Osteocyte (in vitro differentiated cells): Measurements from ENCODE around the gene CCDC92B. TPM values are rescaled to one million over a fixed set of nuclear protein-coding genes. Genes with fewer than 3 reads are reported as not detected.
A peak's percentile ranks its signal among the peaks of the same experiment; 100 is the strongest.

ENCODE experiments used
- DNase-seq: peaks from one replicate; pipeline ENCODE4 v3.0.0; 2021; ENCODE audit warnings: mixed read lengths; ENCODE audit not compliant: unreplicated experiment; ENCODE audit errors: extremely low spot score
- H3K27ac Mint-ChIP-seq: one replicate; pipeline ENCODE4 v1.8.0; 2021; ENCODE audit warnings: mild to moderate bottlenecking, mixed read lengths; ENCODE audit not compliant: unreplicated experiment
- H3K27me3 Mint-ChIP-seq: one replicate; pipeline ENCODE4 v1.8.0; 2021; ENCODE audit warnings: mixed read lengths; ENCODE audit not compliant: unreplicated experiment
- H3K36me3 Mint-ChIP-seq: one replicate; pipeline ENCODE4 v1.8.0; 2021; ENCODE audit warnings: mixed read lengths; ENCODE audit not compliant: unreplicated experiment
- H3K4me1 Mint-ChIP-seq: one replicate; pipeline ENCODE4 v1.8.0; 2021; ENCODE audit warnings: mixed read lengths; ENCODE audit not compliant: unreplicated experiment
- H3K4me3 Mint-ChIP-seq: one replicate; pipeline ENCODE4 v1.8.0; 2021; ENCODE audit warnings: mild to moderate bottlenecking, moderate library complexity, mixed read lengths; ENCODE audit not compliant: unreplicated experiment
- H3K9me3 Mint-ChIP-seq: one replicate; pipeline ENCODE4 v1.8.0; 2021; ENCODE audit warnings: mixed read lengths; ENCODE audit not compliant: unreplicated experiment
- total RNA-seq: library from RNA; stranded (reverse); gene quantifications from 2 replicates; pipeline ENCODE4 v1.2.1, GENCODE V29; 2021
- TF ChIP-seq, protein P1 (sequence below): fragments of 200-600 bp; sonication (generic); IDR thresholded peaks from 2 replicates; pipeline ENCODE4 v1.5.0; 2021; ENCODE audit warnings: antibody characterized with exemption, mild to moderate bottlenecking, moderate library complexity

Gene CCDC92B
- total RNA-seq, 1 donor from 2014 or later = not detected

DNA sequence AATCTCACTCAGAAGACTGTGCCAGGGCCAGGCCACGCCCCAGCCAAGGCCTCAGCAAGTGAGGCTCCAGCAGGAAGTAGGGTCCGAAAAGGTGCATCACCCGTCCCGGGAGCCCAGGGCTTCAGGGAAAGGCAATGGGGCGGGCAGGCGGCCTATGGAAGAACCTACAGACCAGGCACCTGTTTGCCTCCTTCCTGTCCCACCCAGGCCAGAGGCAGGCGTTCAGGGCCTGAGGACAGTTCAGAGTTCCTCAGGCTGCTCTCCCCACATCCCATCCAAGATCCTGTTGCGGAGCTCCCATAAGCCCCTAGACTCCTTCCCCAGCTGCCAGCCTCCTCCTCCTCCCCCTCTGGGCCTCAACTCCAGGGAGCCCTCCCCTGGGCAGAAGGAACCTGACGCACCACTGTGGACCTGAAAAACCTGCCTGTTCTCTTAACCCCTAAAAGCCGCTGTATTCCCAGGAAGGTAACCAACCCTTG lies 40.2 kb downstream of the CCDC92B start:
- no peaks in the 10 kb centered on the region for H3K9me3 Mint-ChIP-seq
- peak overlapping the region; percentile 78 for H3K4me3 Mint-ChIP-seq
- TF ChIP-seq, protein P1, sequence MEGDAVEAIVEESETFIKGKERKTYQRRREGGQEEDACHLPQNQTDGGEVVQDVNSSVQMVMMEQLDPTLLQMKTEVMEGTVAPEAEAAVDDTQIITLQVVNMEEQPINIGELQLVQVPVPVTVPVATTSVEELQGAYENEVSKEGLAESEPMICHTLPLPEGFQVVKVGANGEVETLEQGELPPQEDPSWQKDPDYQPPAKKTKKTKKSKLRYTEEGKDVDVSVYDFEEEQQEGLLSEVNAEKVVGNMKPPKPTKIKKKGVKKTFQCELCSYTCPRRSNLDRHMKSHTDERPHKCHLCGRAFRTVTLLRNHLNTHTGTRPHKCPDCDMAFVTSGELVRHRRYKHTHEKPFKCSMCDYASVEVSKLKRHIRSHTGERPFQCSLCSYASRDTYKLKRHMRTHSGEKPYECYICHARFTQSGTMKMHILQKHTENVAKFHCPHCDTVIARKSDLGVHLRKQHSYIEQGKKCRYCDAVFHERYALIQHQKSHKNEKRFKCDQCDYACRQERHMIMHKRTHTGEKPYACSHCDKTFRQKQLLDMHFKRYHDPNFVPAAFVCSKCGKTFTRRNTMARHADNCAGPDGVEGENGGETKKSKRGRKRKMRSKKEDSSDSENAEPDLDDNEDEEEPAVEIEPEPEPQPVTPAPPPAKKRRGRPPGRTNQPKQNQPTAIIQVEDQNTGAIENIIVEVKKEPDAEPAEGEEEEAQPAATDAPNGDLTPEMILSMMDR = no peak
- peaks cover 56% of the 10 kb centered on the region for H3K4me1 Mint-ChIP-seq
- no peaks in the 10 kb centered on the region for H3K27me3 Mint-ChIP-seq
- H3K27ac Mint-ChIP-seq = peak overlapping the region; percentile 68
- DNase-seq = no peak
- H3K36me3 Mint-ChIP-seq = no peaks in the 10 kb centered on the region

DNA sequence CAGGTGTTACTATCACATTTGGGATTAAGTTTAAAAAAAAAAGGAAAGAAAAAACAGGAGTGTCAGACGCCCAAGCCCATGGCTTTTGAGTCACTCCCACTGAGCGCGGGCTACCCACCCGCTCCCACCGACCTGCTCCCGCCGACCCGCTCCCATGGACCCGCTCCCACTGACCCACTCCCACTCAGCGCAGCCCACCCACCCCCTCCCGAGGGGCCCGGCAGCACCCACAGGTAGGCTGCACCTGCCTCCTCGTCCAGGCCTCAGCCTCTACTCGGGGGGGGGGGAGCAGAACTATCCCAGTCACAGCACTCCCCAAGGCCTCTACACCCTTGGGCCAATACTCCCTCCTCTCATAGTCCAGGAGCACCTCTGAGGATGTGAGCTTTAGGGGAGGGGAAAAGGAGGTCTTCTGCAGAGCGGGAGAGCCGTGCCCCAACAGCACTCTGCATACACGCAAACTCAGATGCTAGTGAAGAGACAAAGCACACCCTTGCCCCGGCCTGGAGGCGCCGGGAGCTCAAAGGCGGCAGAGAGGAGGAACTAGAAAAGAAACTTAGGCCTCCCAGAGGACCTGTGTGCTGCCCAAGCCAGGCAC lies 40.8 kb downstream of the CCDC92B start:
- peak overlapping the region; percentile 22 for H3K4me3 Mint-ChIP-seq
- H3K27ac Mint-ChIP-seq = no peak overlapping the region

GRCh38 chr17:2707721-2708584 lies 41.5 kb downstream of the CCDC92B start:
- peak; percentile 84 for DNase-seq
- Mint-ChIP-seq H3K27me3 (no peaks in the 10 kb centered on the region), H3K27ac (peak overlapping the region; percentile 10), H3K36me3 (peaks cover 2% of the 10 kb centered on the region), H3K9me3 (no peaks in the 10 kb centered on the region), H3K4me1 (peaks cover 56% of the 10 kb centered on the region), H3K4me3 (no peak overlapping the region)
- TF ChIP-seq, protein P1 = peak; percentile 38

More for the DNA sequence above, 40.8 kb downstream of the CCDC92B start:
- Mint-ChIP-seq H3K36me3 (no peaks in the 10 kb centered on the region), H3K4me1 (peaks cover 56% of the 10 kb centered on the region), H3K27me3 (no peaks in the 10 kb centered on the region), H3K9me3 (no peaks in the 10 kb centered on the region)
- TF ChIP-seq, protein P1 = no peak
- DNase-seq = no peak

GRCh38 chr17:2706911-2707510 lies 42.4 kb downstream of the CCDC92B start:
- TF ChIP-seq, protein P1 = no peak
- DNase-seq = no peak
- H3K4me3 Mint-ChIP-seq = no peak overlapping the region
- H3K36me3 Mint-ChIP-seq = peaks cover 4% of the 10 kb centered on the region
- H3K27me3 Mint-ChIP-seq = no peaks in the 10 kb centered on the region
- no peaks in the 10 kb centered on the region for H3K9me3 Mint-ChIP-seq
- no peak overlapping the region for H3K27ac Mint-ChIP-seq
- H3K4me1 Mint-ChIP-seq = peaks cover 49% of the 10 kb centered on the region
